GM19043 (cell line): ENCODE measurements around the gene STPG1.
A peak's percentile ranks its signal among the peaks of the same experiment; 100 is the strongest.

Experiments used
- ATAC-seq: cut with Tn5 transposase; IDR thresholded peaks from one replicate; pipeline ENCODE4 v1.9.1; 2021; ENCODE audit warnings: low read depth; ENCODE audit not compliant: unreplicated experiment

Gene STPG1

DNA sequence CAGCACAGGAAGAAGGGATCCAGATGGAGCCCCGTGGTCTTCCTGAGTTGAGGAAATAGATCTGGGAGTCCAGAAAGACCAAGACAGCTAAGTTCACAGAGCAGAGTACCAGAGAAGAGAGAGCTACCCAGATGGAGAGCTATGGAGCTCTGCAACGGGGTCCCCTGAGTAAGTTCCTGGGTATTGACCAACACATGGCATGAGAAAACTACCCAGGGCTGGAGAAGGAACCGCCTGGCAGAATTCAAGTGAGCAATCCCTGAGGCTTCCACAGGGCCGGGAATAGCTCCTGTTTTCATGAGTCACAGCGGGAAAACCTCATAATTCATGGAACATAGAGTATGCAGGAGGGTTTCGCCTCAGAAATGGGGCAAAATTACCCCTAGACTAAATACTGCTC lies 19.7 kb downstream of the STPG1 start:
- no peak for ATAC-seq

GRCh38 chr1:24392982-24393650 lies 20.5 kb downstream of the STPG1 start:
- no peak for ATAC-seq

GRCh38 chr1:24392604-24392946 lies 21.0 kb downstream of the STPG1 start:
- no peak for ATAC-seq

GRCh38 chr1:24391882-24392603 lies 21.5 kb downstream of the STPG1 start:
- peak; percentile 67 for ATAC-seq

- ATAC-seq = no peak
Measured at GRCh38 chr1:24390924-24391782, 22.4 kb downstream of the STPG1 start.

GRCh38 chr1:24389231-24389678 lies 24.3 kb downstream of the STPG1 start:
- no peak for ATAC-seq

- no peak for ATAC-seq
Measured at GRCh38 chr1:24388331-24388885, 25.2 kb downstream of the STPG1 start.

GRCh38 chr1:24387636-24388175 lies 25.9 kb downstream of the STPG1 start:
- ATAC-seq = no peak

DNA sequence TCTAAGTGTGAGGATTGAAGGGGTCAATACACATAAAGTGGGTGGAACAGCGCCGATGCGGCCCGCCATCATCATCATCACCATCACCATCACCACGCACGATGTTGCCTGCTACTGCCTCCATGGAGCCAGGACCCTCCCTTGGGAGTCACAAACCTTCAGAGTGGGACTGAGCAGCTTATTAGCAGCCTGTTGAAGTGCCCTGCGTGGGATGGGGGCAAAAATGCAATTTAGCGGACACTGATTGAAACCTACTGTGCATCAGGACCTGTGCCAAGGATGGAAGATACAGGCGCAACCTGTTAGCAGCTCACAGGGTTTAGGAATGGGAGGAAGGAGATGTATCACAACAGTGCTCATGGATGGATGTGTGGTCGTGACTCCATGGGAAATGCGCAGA lies 26.7 kb downstream of the STPG1 start:
- no peak for ATAC-seq

GRCh38 chr1:24386241-24386640 lies 27.3 kb downstream of the STPG1 start:
- ATAC-seq = no peak

DNA sequence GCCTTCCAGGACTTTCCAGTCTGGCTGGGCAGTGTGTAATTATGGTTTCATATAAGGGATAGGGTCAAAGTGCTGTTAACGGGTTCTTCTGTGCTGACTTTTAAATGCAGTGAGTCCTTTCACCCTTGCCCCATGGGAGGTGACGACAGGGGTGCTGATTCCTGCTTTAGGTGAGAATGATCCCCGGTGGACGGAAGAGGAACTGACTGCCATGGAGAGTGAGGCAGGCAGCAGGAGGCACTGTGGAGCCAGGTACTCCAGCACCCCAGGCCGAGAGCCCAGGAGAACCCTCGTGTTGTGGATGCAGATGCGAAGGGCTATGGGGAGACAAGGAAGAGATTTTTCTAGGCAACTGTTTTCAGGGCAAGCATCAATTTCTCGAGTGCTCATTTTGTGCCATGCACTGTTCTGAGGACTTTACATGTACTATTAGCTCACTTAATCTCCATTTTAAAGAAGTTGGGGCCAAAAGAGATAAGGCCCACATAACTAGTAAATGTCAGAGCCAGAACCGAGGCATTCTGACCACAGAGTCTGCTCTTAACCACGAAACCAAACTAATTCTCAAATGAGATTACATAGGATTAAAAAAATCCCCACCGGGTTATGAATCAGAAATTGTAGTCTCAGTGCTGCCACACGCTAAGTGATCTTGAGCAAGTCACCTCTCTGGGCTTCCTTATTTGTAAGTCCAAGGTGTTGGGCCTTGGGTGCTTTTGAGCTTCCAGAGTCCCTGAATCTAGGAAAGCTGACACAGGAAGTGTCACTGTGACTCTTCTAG lies 28.2 kb downstream of the STPG1 start:
- ATAC-seq = no peak

GRCh38 chr1:24384251-24385090 lies 29.1 kb downstream of the STPG1 start:
- peak; percentile 51 for ATAC-seq

DNA sequence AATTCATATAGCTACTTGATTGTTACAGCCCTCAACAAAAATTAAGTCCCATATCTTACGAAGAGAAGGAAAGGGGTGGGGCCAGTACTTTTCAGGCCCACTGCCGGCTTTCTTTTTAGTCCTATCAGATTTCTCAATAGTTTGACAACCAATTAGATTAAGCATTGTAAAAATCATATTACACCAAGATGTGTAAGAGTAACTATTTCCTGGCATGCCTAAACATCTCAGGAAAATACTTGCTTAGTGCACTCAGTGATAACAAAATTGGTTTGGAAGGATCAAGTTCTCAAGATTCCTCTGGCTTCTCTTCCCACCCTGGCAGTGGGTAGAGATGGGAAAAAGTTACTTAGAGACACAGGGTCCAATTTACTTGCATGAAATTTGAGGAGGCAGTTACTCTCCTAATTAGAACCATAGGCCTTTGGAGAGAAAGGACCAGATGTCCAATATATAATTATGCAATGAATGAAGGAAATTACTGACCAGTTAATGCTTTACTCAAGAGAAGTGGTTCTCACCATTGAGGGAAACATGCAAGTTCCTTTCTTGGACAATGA lies 30.1 kb downstream of the STPG1 start:
- ATAC-seq = no peak

GRCh38 chr1:24382165-24382577 lies 31.4 kb downstream of the STPG1 start:
- ATAC-seq = no peak

DNA sequence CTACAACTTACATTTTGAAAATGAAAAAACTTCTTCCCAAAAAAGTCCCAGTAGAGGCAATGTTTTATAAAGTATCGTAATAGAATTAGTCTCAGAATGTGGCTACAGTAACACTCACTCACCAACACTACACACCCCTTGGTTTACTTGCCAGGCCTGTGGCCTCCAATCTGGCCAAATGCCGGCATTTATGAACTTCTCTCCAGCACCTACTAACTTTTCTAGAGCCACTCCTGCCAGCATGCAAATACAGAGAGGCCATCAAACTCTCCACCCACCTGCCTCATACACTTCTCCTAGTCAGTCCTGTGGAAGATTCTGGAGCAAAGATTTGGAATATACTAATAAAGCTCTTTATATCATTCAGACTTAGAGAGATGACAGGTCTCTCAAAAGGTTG lies 32.3 kb downstream of the STPG1 start:
- no peak for ATAC-seq

DNA sequence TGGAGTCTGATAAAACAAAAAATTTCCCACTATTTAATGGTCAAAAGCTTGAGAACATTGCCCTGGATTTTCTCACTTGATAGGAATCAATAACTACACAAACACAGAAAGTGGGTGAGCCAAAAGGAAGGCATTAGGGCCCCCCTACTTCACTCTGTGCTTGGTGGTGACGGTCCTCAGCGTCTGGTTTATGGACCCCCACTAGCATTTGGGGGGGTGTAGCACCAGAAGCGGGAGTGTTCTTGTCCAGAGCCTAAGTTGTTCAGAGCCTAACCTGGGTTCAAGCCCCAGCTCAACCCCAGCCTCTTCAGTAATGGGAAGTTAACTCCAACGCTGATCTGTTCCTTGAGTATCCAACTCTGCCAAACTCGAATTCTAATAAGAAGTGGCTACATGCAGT lies 33.1 kb downstream of the STPG1 start:
- no peak for ATAC-seq

- no peak for ATAC-seq
Measured at GRCh38 chr1:24379733-24380315, 33.8 kb downstream of the STPG1 start.
